ENCODE results near the gene AHSG. TPM values are rescaled to one million over a fixed set of nuclear protein-coding genes. Genes with fewer than 3 reads are reported as not detected.

The AHSG gene
- total and polyA plus RNA-seq, 5 donors from 2014 or later, result not detected

GRCh38 chr3:186651678-186652215 is 38.9 kb downstream of the AHSG start:
- Histone ChIP-seq H3K36me3 (ENCODE audit: control insufficient read depth, insufficient read depth, low read length) (no peaks in the 10 kb centered on the region), H3K27ac (ENCODE audit: insufficient read depth, low read length, poor library complexity, severe bottlenecking) (no peak overlapping the region), H3K4me3 (ENCODE audit: low read depth, low read length) (no peak overlapping the region), H3K9me3 (ENCODE audit: control insufficient read depth in 2 of 2, low read length in 2 of 2) (no peaks in the 10 kb centered on the region), H3K27me3 (ENCODE audit: control insufficient read depth, insufficient read depth, low read length) (peaks cover 9% of the 10 kb centered on the region), H3K4me1 (ENCODE audit: control insufficient read depth, insufficient read depth, low read length, poor library complexity, severe bottlenecking) (no peaks in the 10 kb centered on the region)
- H3K27ac Mint-ChIP-seq, result no peak overlapping the region
- no peak overlapping the region for H3K4me3 Mint-ChIP-seq
- peaks cover 19% of the 10 kb centered on the region for H3K27me3 Mint-ChIP-seq
- no peaks in the 10 kb centered on the region for H3K9me3 Mint-ChIP-seq
- no peaks in the 10 kb centered on the region for H3K36me3 Mint-ChIP-seq
- DNase-seq (no peak), ATAC-seq (ENCODE audit: low read depth in 2 of 2) (no peak)
- H3K4me1 Mint-ChIP-seq, result no peaks in the 10 kb centered on the region

DNA sequence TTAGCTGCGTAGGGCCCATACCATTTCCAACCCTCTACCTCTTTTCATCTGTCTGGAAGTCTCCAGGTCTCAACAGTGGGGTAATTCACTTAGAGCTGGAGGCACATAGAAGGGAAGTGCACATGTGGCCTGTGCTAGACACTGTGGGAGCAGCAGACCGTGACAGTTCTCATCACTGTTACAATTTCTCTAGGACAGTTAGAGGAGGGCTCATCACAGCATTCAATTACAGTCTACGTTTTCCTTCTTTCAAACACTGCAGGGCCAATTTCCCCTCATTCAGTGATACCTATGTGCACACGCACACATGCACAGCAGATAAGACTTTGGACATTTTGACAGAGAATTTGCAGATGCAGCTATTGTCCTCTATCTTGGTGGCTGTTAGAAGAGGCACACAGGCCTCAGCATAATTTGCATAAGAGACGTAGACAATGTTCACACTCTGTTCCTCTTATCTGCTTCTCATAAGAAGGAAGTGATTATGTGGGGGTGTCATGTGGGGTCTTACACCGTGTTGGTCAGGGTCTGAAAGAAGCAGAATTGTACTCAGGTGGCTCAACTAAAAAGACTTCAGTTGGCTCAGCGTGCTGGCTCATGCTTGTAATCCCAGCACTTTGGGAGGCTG is 40.3 kb downstream of the AHSG start:
- Mint-ChIP-seq H3K4me3 (no peak overlapping the region), H3K36me3 (no peaks in the 10 kb centered on the region), H3K27ac (no peak overlapping the region), H3K9me3 (no peaks in the 10 kb centered on the region), H3K4me1 (no peaks in the 10 kb centered on the region), H3K27me3 (peaks cover 22% of the 10 kb centered on the region)
- no peak overlapping the region for H3K4me3 ChIP-seq (ENCODE audit: low read depth, low read length)
- no peaks in the 10 kb centered on the region for H3K9me3 ChIP-seq (ENCODE audit: control insufficient read depth in 2 of 2, low read length in 2 of 2)
- H3K36me3 ChIP-seq (ENCODE audit: control insufficient read depth, insufficient read depth, low read length), result no peaks in the 10 kb centered on the region
- no peak overlapping the region for H3K27ac ChIP-seq (ENCODE audit: insufficient read depth, low read length, poor library complexity, severe bottlenecking)
- H3K4me1 ChIP-seq (ENCODE audit: control insufficient read depth, insufficient read depth, low read length, poor library complexity, severe bottlenecking), result no peaks in the 10 kb centered on the region
- DNase-seq (no peak), ATAC-seq (ENCODE audit: low read depth in 2 of 2) (no peak)
- peaks cover 9% of the 10 kb centered on the region for H3K27me3 ChIP-seq (ENCODE audit: control insufficient read depth, insufficient read depth, low read length)

DNA sequence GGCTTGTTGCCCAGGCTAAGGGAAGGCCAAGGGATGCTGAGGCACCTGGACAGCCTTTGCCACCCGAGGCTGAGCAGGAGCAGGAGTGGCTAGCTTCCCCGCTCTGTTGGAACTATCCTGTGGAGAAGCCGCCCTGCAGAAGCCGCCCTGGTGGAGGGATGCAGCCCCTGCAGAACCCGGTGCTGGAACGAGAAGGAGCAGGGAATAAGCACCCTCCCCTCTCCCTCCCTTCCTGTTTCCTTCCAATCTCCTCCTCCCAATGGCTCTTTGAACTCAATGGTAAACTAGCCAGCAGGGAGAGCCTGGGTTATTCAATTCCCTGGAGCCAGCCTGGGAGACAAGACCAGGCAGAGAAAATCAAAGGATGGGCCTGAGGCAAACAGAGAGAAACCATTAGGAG is 41.1 kb downstream of the AHSG start:
- Histone ChIP-seq H3K27ac (ENCODE audit: insufficient read depth, low read length, poor library complexity, severe bottlenecking) (no peak overlapping the region), H3K4me1 (ENCODE audit: control insufficient read depth, insufficient read depth, low read length, poor library complexity, severe bottlenecking) (no peaks in the 10 kb centered on the region), H3K9me3 (ENCODE audit: control insufficient read depth in 2 of 2, low read length in 2 of 2) (no peaks in the 10 kb centered on the region), H3K4me3 (ENCODE audit: low read depth, low read length) (no peak overlapping the region), H3K27me3 (ENCODE audit: control insufficient read depth, insufficient read depth, low read length) (peaks cover 3% of the 10 kb centered on the region), H3K36me3 (ENCODE audit: control insufficient read depth, insufficient read depth, low read length) (no peaks in the 10 kb centered on the region)
- H3K27me3 Mint-ChIP-seq, result peaks cover 15% of the 10 kb centered on the region
- no peaks in the 10 kb centered on the region for H3K4me1 Mint-ChIP-seq
- no peak overlapping the region for H3K27ac Mint-ChIP-seq
- DNase-seq (no peak), ATAC-seq (ENCODE audit: low read depth in 2 of 2) (no peak)
- H3K36me3 Mint-ChIP-seq, result no peaks in the 10 kb centered on the region
- no peak overlapping the region for H3K4me3 Mint-ChIP-seq
- no peaks in the 10 kb centered on the region for H3K9me3 Mint-ChIP-seq

GRCh38 chr3:186663361-186664118 is 50.7 kb downstream of the AHSG start:
- Histone ChIP-seq H3K27me3 (ENCODE audit: control insufficient read depth, insufficient read depth, low read length) (peaks cover 3% of the 10 kb centered on the region), H3K9me3 (ENCODE audit: control insufficient read depth in 2 of 2, low read length in 2 of 2) (no peaks in the 10 kb centered on the region), H3K4me1 (ENCODE audit: control insufficient read depth, insufficient read depth, low read length, poor library complexity, severe bottlenecking) (no peaks in the 10 kb centered on the region), H3K36me3 (ENCODE audit: control insufficient read depth, insufficient read depth, low read length) (no peaks in the 10 kb centered on the region), H3K27ac (ENCODE audit: insufficient read depth, low read length, poor library complexity, severe bottlenecking) (no peak overlapping the region), H3K4me3 (ENCODE audit: low read depth, low read length) (no peak overlapping the region)
- Mint-ChIP-seq H3K27ac (peak overlapping the region in 1 of 3 donors; percentile 11), H3K36me3 (no peaks in the 10 kb centered on the region), H3K4me1 (no peaks in the 10 kb centered on the region), H3K9me3 (no peaks in the 10 kb centered on the region), H3K4me3 (no peak overlapping the region), H3K27me3 (peaks cover 21% of the 10 kb centered on the region)
- no peak for DNase-seq
- ATAC-seq (ENCODE audit: low read depth in 2 of 2), result no peak

DNA sequence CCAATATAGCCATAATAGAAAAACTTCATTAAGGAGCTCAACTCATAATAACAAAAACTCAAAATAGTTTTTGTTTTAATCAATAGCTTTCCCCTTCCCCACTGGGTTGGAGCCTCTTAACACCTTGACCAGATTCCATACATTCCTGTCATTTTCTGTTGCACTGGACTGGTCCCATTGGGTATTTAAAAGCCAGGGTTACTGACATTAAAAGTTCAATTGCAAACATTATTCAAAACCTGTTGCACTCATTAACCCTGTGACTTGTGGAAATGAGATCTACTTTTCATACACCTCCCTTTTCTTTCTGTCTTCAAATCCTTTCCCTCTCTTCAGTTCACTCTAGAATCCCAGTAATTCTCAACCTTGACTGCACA is 51.2 kb downstream of the AHSG start:
- H3K27me3 ChIP-seq (ENCODE audit: control insufficient read depth, insufficient read depth, low read length), result peaks cover 3% of the 10 kb centered on the region
- DNase-seq, result no peak
- Mint-ChIP-seq H3K4me3 (no peak overlapping the region), H3K9me3 (no peaks in the 10 kb centered on the region), H3K4me1 (no peaks in the 10 kb centered on the region), H3K36me3 (no peaks in the 10 kb centered on the region), H3K27ac (peak overlapping the region in 1 of 3 donors; percentile 11), H3K27me3 (peaks cover 21% of the 10 kb centered on the region)
- H3K4me1 ChIP-seq (ENCODE audit: control insufficient read depth, insufficient read depth, low read length, poor library complexity, severe bottlenecking), result no peaks in the 10 kb centered on the region
- H3K27ac ChIP-seq (ENCODE audit: insufficient read depth, low read length, poor library complexity, severe bottlenecking), result no peak overlapping the region
- H3K36me3 ChIP-seq (ENCODE audit: control insufficient read depth, insufficient read depth, low read length), result no peaks in the 10 kb centered on the region
- ATAC-seq (ENCODE audit: low read depth in 2 of 2), result no peak
- H3K9me3 ChIP-seq (ENCODE audit: control insufficient read depth in 2 of 2, low read length in 2 of 2), result no peaks in the 10 kb centered on the region
- H3K4me3 ChIP-seq (ENCODE audit: low read depth, low read length), result no peak overlapping the region

DNA sequence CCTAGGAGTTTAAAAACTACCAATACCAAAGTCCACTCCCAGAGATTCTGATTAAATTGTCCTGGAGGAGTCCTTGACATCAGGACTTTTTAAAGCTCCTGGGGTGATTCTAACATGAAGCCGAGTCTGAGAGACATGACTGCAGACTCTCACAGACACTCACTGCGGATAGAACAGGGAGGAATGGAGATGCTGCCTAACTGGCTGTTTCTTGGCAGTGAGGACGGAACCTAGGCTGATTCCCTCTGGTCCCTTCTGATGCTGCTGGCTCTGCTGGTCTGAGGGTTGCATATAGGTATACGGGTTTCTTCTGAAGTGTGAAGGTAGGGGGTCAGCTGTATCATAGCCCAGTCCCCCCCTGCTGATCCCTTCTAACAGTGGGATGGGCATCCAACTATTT is 51.6 kb downstream of the AHSG start:
- H3K4me3 Mint-ChIP-seq, result no peak overlapping the region
- no peaks in the 10 kb centered on the region for H3K9me3 Mint-ChIP-seq
- no peak overlapping the region for H3K27ac ChIP-seq (ENCODE audit: insufficient read depth, low read length, poor library complexity, severe bottlenecking)
- ATAC-seq (ENCODE audit: low read depth in 2 of 2) (no peak), DNase-seq (no peak)
- H3K36me3 ChIP-seq (ENCODE audit: control insufficient read depth, insufficient read depth, low read length), result no peaks in the 10 kb centered on the region
- H3K27me3 ChIP-seq (ENCODE audit: control insufficient read depth, insufficient read depth, low read length), result peaks cover 3% of the 10 kb centered on the region
- H3K27ac Mint-ChIP-seq, result no peak overlapping the region
- no peaks in the 10 kb centered on the region for H3K9me3 ChIP-seq (ENCODE audit: control insufficient read depth in 2 of 2, low read length in 2 of 2)
- H3K4me1 Mint-ChIP-seq, result peaks cover 0 to 3% (median 1%) of the 10 kb centered on the region in 4 donors
- no peaks in the 10 kb centered on the region for H3K36me3 Mint-ChIP-seq
- no peaks in the 10 kb centered on the region for H3K4me1 ChIP-seq (ENCODE audit: control insufficient read depth, insufficient read depth, low read length, poor library complexity, severe bottlenecking)
- H3K27me3 Mint-ChIP-seq, result peaks cover 17% of the 10 kb centered on the region
- H3K4me3 ChIP-seq (ENCODE audit: low read depth, low read length), result no peak overlapping the region

DNA sequence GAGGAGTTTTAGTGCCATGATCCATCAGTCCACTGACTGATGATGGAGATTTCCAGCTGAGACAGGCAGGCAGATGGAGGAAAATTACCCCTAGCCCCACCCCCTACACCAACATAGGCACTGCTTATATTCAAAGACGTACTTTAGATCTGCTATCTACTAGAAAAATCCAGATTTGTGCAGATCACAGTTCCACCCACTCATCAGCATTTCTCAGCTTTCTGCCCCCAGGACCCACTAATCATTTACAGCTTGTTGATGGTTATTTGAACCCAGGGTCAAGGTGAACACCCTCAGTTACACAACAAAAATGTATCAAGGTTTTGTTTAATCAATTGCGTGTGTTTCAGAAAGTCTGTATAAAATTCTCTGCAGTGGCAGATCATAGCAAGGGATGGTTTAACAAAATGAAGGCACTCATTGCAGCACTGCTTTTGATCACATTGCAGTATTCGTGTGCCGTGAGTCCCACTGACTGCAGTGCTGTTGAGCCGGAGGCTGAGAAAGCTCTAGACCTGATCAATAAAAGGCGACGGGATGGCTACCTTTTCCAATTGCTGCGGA is 52.8 kb downstream of the AHSG start, which contains the start of gene HRG:
Gene HRG (plus strand): TSS at position 390 of the 564 bp plus-strand sequence. CDS start 18 bp downstream, at position 408.
- peaks cover 15% of the 10 kb centered on the region for H3K27me3 Mint-ChIP-seq
- no peaks in the 10 kb centered on the region for H3K36me3 Mint-ChIP-seq
- ATAC-seq (ENCODE audit: low read depth in 2 of 2) (no peak), DNase-seq (no peak)
- H3K4me3 Mint-ChIP-seq, result no peak within 1 kb of the TSS
- H3K4me1 ChIP-seq (ENCODE audit: control insufficient read depth, insufficient read depth, low read length, poor library complexity, severe bottlenecking), result no peaks in the 10 kb centered on the region
- no peaks in the 10 kb centered on the region for H3K9me3 Mint-ChIP-seq
- H3K27ac ChIP-seq (ENCODE audit: insufficient read depth, low read length, poor library complexity, severe bottlenecking), result no peak within 1 kb of the TSS
- no peaks in the 10 kb centered on the region for H3K9me3 ChIP-seq (ENCODE audit: control insufficient read depth in 2 of 2, low read length in 2 of 2)
- no peaks in the 10 kb centered on the region for H3K36me3 ChIP-seq (ENCODE audit: control insufficient read depth, insufficient read depth, low read length)
- H3K27ac Mint-ChIP-seq, result no peak within 1 kb of the TSS
- peaks cover 3% of the 10 kb centered on the region for H3K27me3 ChIP-seq (ENCODE audit: control insufficient read depth, insufficient read depth, low read length)
- peaks cover 0 to 7% (median 3%) of the 10 kb centered on the region in 4 donors for H3K4me1 Mint-ChIP-seq
- no peak within 1 kb of the TSS for H3K4me3 ChIP-seq (ENCODE audit: low read depth, low read length)
